ENCODE results near the gene NOP58.
"Not testable (repeated sequence)": the region's sequence is repeated elsewhere in the genome, so short reads cannot be mapped to it uniquely, and the experiment has no call there.

The NOP58 gene

DNA sequence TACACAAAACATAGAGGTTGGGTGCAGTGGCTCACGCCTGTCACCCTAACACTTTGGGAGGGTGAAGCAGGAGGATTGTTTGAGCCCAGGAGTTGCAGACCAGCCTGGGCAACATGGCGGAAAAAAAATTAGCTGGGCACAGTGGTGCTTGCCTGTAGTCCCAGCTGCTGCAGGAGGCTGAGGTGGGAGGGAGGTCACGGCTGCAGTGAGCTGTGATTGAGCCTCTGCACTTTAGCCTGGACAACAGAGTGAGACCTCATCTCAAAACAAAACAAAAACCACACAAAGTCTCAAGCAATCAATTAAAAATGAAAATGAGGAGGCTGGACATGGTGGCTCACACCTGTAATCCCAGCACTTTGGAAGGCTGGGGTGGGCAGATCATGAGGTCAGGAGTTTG lies 4.9 kb downstream of the NOP58 start:
- peak overlapping the region; percentile 97 for H3K4me3 ChIP-seq (ENCODE audit: low read depth, low read length)
- DNase-seq (ENCODE audit: low read depth): no peak
- no peak for TF ChIP-seq MYC (IDR thresholded peaks at IDR 0.05; ENCODE audit: low read depth, low read length)
- TF ChIP-seq, protein P1, sequence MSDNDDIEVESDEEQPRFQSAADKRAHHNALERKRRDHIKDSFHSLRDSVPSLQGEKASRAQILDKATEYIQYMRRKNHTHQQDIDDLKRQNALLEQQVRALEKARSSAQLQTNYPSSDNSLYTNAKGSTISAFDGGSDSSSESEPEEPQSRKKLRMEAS (IDR thresholded peaks at IDR 0.05; ENCODE audit: low read depth, low read length): no peak
- TF ChIP-seq POLR2A (IDR thresholded peaks at IDR 0.05; ENCODE audit: extremely low read depth, insufficient read length): no peak
- TF ChIP-seq, protein P2, sequence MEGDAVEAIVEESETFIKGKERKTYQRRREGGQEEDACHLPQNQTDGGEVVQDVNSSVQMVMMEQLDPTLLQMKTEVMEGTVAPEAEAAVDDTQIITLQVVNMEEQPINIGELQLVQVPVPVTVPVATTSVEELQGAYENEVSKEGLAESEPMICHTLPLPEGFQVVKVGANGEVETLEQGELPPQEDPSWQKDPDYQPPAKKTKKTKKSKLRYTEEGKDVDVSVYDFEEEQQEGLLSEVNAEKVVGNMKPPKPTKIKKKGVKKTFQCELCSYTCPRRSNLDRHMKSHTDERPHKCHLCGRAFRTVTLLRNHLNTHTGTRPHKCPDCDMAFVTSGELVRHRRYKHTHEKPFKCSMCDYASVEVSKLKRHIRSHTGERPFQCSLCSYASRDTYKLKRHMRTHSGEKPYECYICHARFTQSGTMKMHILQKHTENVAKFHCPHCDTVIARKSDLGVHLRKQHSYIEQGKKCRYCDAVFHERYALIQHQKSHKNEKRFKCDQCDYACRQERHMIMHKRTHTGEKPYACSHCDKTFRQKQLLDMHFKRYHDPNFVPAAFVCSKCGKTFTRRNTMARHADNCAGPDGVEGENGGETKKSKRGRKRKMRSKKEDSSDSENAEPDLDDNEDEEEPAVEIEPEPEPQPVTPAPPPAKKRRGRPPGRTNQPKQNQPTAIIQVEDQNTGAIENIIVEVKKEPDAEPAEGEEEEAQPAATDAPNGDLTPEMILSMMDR (IDR thresholded peaks at IDR 0.05; ENCODE audit: low read depth, low read length): no peak

DNA sequence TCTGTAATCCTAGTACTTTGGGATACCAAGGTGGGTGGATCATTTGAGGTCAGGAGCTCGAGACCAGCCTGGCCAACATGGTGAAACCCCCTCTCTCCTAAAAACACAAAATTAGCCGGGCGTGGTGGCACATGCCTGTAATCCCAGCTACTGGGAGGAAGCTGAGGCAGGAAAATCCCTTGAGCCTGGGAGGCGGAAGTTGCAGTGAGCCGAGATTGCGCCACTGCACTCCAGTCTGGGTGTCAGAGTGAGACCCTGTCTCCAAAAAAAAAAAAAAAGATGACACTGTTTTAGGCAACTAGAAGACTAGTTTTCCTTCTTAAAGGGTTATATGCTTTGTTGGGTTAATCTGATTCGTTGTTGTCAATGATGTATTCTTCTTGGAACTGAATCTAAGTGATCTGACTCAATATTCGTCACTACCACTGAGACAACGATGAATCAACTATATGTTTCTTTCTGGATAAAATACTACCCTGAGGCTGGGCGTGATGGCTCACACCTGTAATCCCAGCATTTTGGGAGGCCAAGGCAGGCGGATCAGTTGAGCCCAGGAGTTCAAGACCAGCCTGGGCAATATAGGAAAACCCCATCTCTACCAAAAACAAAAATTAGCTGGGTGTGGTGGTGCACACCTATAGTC lies 10.6 kb downstream of the NOP58 start:
- DNase-seq (ENCODE audit: low read depth); H3K4me3 ChIP-seq (ENCODE audit: low read depth, low read length): not testable (repeated sequence)

DNA sequence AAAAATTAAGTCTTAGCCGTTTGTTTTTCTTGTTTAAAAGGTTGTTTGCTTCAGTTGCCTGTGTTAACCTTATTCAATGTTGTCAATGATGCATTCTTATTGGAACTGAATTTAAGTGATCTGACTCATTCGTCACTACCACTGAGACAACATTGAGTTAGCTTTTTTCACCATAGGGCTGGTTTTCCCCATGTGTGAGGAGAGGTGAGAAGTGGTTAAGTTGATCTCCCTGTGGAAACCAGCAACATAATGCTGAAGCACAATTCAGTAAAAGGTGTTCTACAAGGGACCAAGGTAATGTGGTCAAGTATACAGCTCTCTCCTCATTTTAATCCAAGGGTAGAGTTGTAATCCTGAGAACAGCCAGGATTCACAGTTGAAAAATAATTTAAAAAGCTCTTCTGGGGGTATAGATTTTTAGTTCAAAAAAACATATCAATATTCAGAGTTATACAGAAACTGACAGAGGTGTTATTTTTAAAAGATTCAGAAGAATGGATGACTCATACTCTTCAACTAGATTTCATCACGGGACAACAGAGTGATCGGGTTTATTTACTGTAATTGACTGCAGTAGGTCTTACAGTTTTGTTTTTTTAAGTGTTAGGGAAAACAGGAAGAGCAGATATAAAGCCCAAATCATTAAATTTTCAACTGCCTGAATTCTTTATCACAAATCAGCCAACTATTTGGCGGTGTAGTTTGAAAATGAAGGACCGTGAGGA lies 12.6 kb downstream of the NOP58 start:
- TF ChIP-seq POLR2A (IDR thresholded peaks at IDR 0.05; ENCODE audit: extremely low read depth, insufficient read length): no peak
- no peak for TF ChIP-seq MYC (IDR thresholded peaks at IDR 0.05; ENCODE audit: low read depth, low read length)
- TF ChIP-seq, protein P1 (IDR thresholded peaks at IDR 0.05; ENCODE audit: low read depth, low read length): no peak
- TF ChIP-seq, protein P2 (IDR thresholded peaks at IDR 0.05; ENCODE audit: low read depth, low read length): no peak
- peak; percentile 37 for DNase-seq (ENCODE audit: low read depth)
- no peak overlapping the region for H3K4me3 ChIP-seq (ENCODE audit: low read depth, low read length)

DNA sequence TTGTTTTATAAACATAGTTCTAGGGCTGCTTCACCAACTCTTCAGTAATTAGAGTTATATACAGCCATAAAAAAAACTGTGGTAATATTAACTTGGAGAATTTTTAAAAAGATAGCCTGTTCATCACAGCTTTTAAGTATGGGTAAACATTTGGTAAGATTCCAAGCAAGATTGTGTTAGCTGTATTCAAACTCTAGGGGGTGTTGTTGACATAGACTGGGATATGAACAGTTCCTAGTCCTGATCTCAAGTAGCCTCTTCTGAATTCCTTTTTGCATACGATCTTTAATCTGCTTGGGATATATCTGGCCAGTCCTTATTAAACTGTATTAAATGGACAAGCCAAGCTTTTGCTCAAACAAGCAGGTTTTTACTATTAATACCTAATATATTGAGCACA lies 13.4 kb downstream of the NOP58 start:
- peak; percentile 54 for DNase-seq (ENCODE audit: low read depth)
- TF ChIP-seq, protein P2 (IDR thresholded peaks at IDR 0.05; ENCODE audit: low read depth, low read length): peak; percentile 48
- no peak for TF ChIP-seq MYC (IDR thresholded peaks at IDR 0.05; ENCODE audit: low read depth, low read length)
- TF ChIP-seq, protein P1 (IDR thresholded peaks at IDR 0.05; ENCODE audit: low read depth, low read length): no peak
- H3K4me3 ChIP-seq (ENCODE audit: low read depth, low read length): no peak overlapping the region

DNA sequence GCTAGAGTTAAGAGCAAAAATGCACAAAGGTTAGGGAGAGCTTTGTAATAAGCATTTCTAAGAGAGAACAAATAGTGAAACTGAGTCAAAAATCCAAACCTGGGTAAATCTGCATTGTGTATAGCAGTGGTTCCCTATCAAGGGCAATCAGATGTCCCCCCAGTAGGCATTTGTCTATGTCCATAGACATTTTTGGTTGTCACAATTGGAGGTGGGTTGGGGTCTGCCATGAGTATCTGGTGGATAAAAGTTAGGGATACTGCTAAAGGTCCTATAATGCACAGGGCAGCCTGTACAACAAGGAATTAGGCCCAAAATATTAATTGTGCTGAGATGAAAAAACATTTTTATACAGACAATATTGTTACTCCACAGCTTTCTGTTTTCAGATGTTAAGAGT lies 21.0 kb downstream of the NOP58 start:
- no peak overlapping the region for H3K4me3 ChIP-seq (ENCODE audit: low read depth, low read length)
- no peak for DNase-seq (ENCODE audit: low read depth)
- TF ChIP-seq, protein P2 (IDR thresholded peaks at IDR 0.05; ENCODE audit: low read depth, low read length): no peak
- no peak for TF ChIP-seq MYC (IDR thresholded peaks at IDR 0.05; ENCODE audit: low read depth, low read length)
- TF ChIP-seq, protein P1 (IDR thresholded peaks at IDR 0.05; ENCODE audit: low read depth, low read length): no peak
- no peak for TF ChIP-seq POLR2A (IDR thresholded peaks at IDR 0.05; ENCODE audit: extremely low read depth, insufficient read length)

DNA sequence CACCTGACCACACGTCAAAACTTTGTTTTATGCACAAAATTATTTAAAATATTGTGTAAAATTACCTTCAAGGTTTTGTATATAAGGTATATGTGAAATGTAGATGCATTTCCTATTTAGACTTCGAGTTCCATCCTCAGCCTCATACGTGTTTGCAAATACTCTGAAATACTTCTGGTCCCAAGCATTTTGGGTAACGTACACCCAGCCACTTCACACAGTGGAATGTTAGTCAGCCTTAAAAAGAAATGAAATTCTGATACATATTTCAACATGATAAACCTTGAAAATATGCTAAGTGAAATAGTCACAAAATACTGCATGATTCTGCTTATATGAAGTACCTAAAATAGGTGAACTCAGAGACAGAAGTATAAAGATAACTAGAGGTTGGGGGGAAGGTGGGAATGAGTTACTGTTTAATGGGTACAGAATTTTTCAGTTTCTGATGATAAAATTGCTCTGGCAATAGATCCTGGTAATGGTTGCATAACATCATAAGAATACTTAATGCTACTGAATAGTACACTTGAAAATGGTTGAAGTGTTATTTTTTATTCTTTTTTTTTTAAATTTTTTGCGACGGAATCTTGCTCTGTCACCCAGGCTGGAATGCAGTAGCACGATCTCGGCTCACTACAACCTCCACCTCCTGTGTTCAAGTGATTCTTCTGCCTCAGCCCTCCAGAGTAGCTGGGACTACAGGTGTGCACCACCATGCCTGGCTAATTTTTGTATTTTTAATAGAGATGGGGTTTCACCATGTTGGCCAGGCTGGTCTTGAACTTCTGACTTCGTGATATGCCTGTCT lies 24.0 kb downstream of the NOP58 start:
- no peak for TF ChIP-seq POLR2A (IDR thresholded peaks at IDR 0.05; ENCODE audit: extremely low read depth, insufficient read length)
- no peak for TF ChIP-seq MYC (IDR thresholded peaks at IDR 0.05; ENCODE audit: low read depth, low read length)
- TF ChIP-seq, protein P1 (IDR thresholded peaks at IDR 0.05; ENCODE audit: low read depth, low read length): no peak
- TF ChIP-seq, protein P2 (IDR thresholded peaks at IDR 0.05; ENCODE audit: low read depth, low read length): no peak
- no peak for DNase-seq (ENCODE audit: low read depth)

More for the DNA sequence above, 24.0 kb downstream of the NOP58 start:
- no peak overlapping the region for H3K4me3 ChIP-seq (ENCODE audit: low read depth, low read length)
